DOHH2 (cell line): ENCODE results near the gene KLK6.

Experiments
- EZH2phosphoT487 ChIP-seq: fragments of 200-600 bp; sonication (generic); IDR thresholded peaks from 2 replicates; pipeline ENCODE4 v1.6.1; 2017; ENCODE audit warnings: borderline replicate concordance, mild to moderate bottlenecking, antibody characterized with exemption, low read length, moderate library complexity, mixed read lengths
- TF ChIP-seq, protein P1 (sequence below): fragments of 200-600 bp; sonication (generic); IDR thresholded peaks from one replicate; pipeline ENCODE4 v1.5.1; 2014; ENCODE audit warnings: antibody characterized with exemption, mild to moderate bottlenecking, low read depth, low read length; ENCODE audit not compliant: poor library complexity, severe bottlenecking

DNA sequence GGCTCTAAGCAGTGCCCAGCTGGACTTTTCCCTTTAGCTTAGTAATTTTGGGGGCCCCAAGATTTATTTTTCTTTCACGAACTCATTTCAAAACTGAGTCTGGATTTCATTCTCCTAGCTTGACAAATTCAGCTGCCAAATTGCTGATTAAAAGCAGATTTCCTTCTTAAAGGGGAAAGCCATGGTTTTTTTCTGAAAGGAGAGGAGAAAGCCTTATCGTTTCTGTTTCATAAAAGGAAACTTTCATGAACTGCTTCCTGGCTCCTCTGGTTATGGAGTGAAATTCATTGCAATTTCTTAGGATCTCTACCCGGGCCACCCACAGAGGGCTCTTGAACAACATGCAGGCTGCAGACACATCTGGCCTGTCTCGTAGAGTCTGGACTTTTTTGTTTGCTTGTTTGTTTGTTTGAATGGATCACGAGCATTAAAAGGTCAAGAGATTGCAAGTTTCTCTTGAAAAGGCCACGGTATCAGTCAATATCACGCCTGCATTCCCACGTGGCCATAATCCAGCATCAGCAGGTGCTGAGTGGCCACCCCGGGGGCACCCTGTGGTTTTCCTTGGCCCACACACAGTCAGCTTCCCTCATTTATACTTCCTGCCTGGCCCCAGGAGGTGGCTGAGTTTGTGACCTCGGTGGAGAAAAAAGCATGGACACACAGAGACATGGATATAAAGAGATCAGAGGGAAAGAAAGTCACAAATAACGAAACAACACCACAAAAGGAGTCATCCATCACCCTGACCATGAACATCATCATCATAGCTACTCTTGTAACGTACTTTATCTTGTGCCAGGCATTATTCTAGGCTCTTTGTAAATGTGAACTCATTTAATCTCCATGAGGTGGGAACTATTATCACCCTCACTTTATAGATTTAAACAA lies 47.7 kb downstream of the KLK6 start:
- TF ChIP-seq, protein P1, sequence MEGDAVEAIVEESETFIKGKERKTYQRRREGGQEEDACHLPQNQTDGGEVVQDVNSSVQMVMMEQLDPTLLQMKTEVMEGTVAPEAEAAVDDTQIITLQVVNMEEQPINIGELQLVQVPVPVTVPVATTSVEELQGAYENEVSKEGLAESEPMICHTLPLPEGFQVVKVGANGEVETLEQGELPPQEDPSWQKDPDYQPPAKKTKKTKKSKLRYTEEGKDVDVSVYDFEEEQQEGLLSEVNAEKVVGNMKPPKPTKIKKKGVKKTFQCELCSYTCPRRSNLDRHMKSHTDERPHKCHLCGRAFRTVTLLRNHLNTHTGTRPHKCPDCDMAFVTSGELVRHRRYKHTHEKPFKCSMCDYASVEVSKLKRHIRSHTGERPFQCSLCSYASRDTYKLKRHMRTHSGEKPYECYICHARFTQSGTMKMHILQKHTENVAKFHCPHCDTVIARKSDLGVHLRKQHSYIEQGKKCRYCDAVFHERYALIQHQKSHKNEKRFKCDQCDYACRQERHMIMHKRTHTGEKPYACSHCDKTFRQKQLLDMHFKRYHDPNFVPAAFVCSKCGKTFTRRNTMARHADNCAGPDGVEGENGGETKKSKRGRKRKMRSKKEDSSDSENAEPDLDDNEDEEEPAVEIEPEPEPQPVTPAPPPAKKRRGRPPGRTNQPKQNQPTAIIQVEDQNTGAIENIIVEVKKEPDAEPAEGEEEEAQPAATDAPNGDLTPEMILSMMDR: no peak
- no peak for TF ChIP-seq EZH2phosphoT487
